MCF 10A (cell line): ENCODE measurements around the gene MAD1L1. TPM values are rescaled to one million over a fixed set of nuclear protein-coding genes. Genes with fewer than 3 reads are reported as not detected.
"Not testable (repeated sequence)": the region's sequence is repeated elsewhere in the genome, so short reads cannot be mapped to it uniquely, and the experiment has no call there.

Source experiments
- BruUV-seq: library from RNA; stranded (reverse); fragments of 400-500 nt; replicated peaks from 2 replicates; lab custom pipeline; 2021; lab: Mats Ljungman, UMichigan
- CTCF ChIA-PET: fragments of 300-600 bp; sonication (Branson Sonifier 250); formaldehyde crosslinking; extraction: SDS; loops from one replicate; lab custom pipeline; 2021; ENCODE audit warnings: antibody characterized with exemption, inconsistent platforms; lab: Yijun Ruan, JAX
- POLR2A ChIA-PET: fragments of 300-600, 350-650 bp; sonication (Branson Sonifier 250); formaldehyde crosslinking; extraction: SDS; loops from one replicate; lab custom pipeline; 2020; ENCODE audit warnings: antibody characterized with exemption, inconsistent platforms; lab: Yijun Ruan, JAX
- DNase-seq: peaks from one replicate; pipeline ENCODE4 v3.0.0-alpha.2; 2018; ENCODE audit not compliant: unreplicated experiment
- H3K27ac Mint-ChIP-seq: one replicate; pipeline ENCODE4 v1.8.0; 2022; ENCODE audit warnings: mild to moderate bottlenecking, low read depth, mixed read lengths; ENCODE audit not compliant: unreplicated experiment
- H3K27me3 Mint-ChIP-seq: one replicate; pipeline ENCODE4 v1.8.0; 2022; ENCODE audit warnings: mixed read lengths; ENCODE audit not compliant: insufficient read depth, unreplicated experiment
- H3K36me3 Mint-ChIP-seq: one replicate; pipeline ENCODE4 v1.8.0; 2022; ENCODE audit warnings: mild to moderate bottlenecking, moderate library complexity, mixed read lengths; ENCODE audit not compliant: insufficient read depth, unreplicated experiment
- H3K4me1 Mint-ChIP-seq: one replicate; pipeline ENCODE4 v1.8.0; 2022; ENCODE audit warnings: mixed read lengths; ENCODE audit not compliant: insufficient read depth, unreplicated experiment
- H3K4me3 Mint-ChIP-seq: one replicate; pipeline ENCODE4 v1.8.0; 2022; ENCODE audit warnings: mild to moderate bottlenecking, moderate library complexity, mixed read lengths; ENCODE audit not compliant: unreplicated experiment
- H3K9me3 Mint-ChIP-seq: one replicate; pipeline ENCODE4 v1.8.0; 2022; ENCODE audit warnings: mixed read lengths; ENCODE audit not compliant: unreplicated experiment
- CTCF ChIP-seq: fragments of 200-600 bp; IDR thresholded peaks from one replicate; pipeline ENCODE4 v1.8.0; 2022; ENCODE audit warnings: antibody characterized with exemption, mild to moderate bottlenecking; ENCODE audit not compliant: unreplicated experiment
- intact Hi-C: fragments of 100-400 bp; cut with micrococcal nuclease; formaldehyde crosslinking; loops from 2 replicates; pipeline ENCODE4 v1.14.1; 2022
- total RNA-seq: library from RNA; stranded (reverse); gene quantifications from 2 replicates; pipeline ENCODE4 v1.2.3, GENCODE V29; 2022

Gene MAD1L1
- total RNA-seq, 1 experiment from 2014 or later = 25.2 TPM

GRCh38 chr7:1883834-1884582 lies 348.7 kb downstream of the MAD1L1 start:
- Mint-ChIP-seq H3K4me1 (no peaks in the 10 kb centered on the region), H3K4me3 (no peak overlapping the region), H3K36me3 (peaks cover 7% of the 10 kb centered on the region), H3K27ac (no peak overlapping the region), H3K27me3 (no peaks in the 10 kb centered on the region), H3K9me3 (no peaks in the 10 kb centered on the region)
- intact Hi-C loops = no loop called here
- DNase-seq = no peak
- BruUV-seq = no TSS peak
- TF ChIP-seq CTCF = no peak
- ChIA-PET CTCF (no interaction called here), POLR2A (interaction anchor here (0.7 kb wide), 1 partner anchor 221 kb away, joined by 3 read pairs; no protein-coding TSS in a partner anchor)

GRCh38 chr7:1883031-1883761 lies 349.5 kb downstream of the MAD1L1 start:
- Mint-ChIP-seq H3K4me1 (no peaks in the 10 kb centered on the region), H3K4me3 (no peak overlapping the region), H3K27me3 (no peaks in the 10 kb centered on the region), H3K9me3 (no peaks in the 10 kb centered on the region), H3K27ac (no peak overlapping the region), H3K36me3 (peaks cover 7% of the 10 kb centered on the region)
- ChIA-PET CTCF (interaction anchor here (0.6 to 0.9 kb wide), 2 partner anchors 39 to 379 kb away, joined by 3 to 6 read pairs; partner anchors contain the start of gene INTS1), POLR2A (interaction anchor here (0.7 kb wide), 1 partner anchor 220 kb away, joined by 3 read pairs; no protein-coding TSS in a partner anchor)
- no peak for TF ChIP-seq CTCF
- DNase-seq = peak; percentile 67
- no TSS peak for BruUV-seq
- intact Hi-C loops = no loop called here

- no peak for DNase-seq
- no TSS peak for BruUV-seq
- peaks cover 7% of the 10 kb centered on the region for H3K36me3 Mint-ChIP-seq
- POLR2A ChIA-PET = no interaction called here
- no peaks in the 10 kb centered on the region for H3K4me1 Mint-ChIP-seq
- peaks cover 6% of the 10 kb centered on the region for H3K9me3 Mint-ChIP-seq
- H3K27me3 Mint-ChIP-seq = no peaks in the 10 kb centered on the region
- CTCF ChIA-PET = interaction anchor here (0.9 kb wide), 1 partner anchor 40 kb away, joined by 3 read pairs; no protein-coding TSS in a partner anchor
- intact Hi-C loops = no loop called here
- no peak for TF ChIP-seq CTCF
- no peak overlapping the region for H3K4me3 Mint-ChIP-seq
- no peak overlapping the region for H3K27ac Mint-ChIP-seq
Observed at GRCh38 chr7:1882451-1882850, 350.3 kb downstream of the MAD1L1 start.

GRCh38 chr7:1881946-1882345 lies 350.8 kb downstream of the MAD1L1 start:
- ChIA-PET CTCF (no interaction called here), POLR2A (no interaction called here)
- Mint-ChIP-seq H3K4me1 (no peaks in the 10 kb centered on the region), H3K27ac (no peak overlapping the region), H3K27me3 (no peaks in the 10 kb centered on the region), H3K36me3 (peaks cover 7% of the 10 kb centered on the region), H3K4me3 (no peak overlapping the region), H3K9me3 (peaks cover 7% of the 10 kb centered on the region)
- intact Hi-C loops = no loop called here
- no peak for DNase-seq
- TF ChIP-seq CTCF = no peak
- no TSS peak for BruUV-seq

- H3K27me3 Mint-ChIP-seq, H3K27ac Mint-ChIP-seq, BruUV-seq, intact Hi-C loops, H3K36me3 Mint-ChIP-seq, DNase-seq, H3K4me1 Mint-ChIP-seq, CTCF ChIA-PET, POLR2A ChIA-PET, H3K4me3 Mint-ChIP-seq, H3K9me3 Mint-ChIP-seq: not testable (repeated sequence)
Observed at GRCh38 chr7:1876641-1877040, 356.1 kb downstream of the MAD1L1 start.
